Gastroesophageal sphincter (tissue), 3 donors: Measurements from ENCODE around the gene CENPU.

Experiments
- EP300 ChIP-seq: sonication (generic); formaldehyde crosslinking; IDR thresholded peaks from one replicate; pipeline ENCODE4 v1.6.1; 2017; ENCODE audit warnings: antibody characterized with exemption, mild to moderate bottlenecking
- POLR2A ChIP-seq, 2 donors: fragments of 450-650 bp; IDR thresholded peaks; one replicate each; pipeline ENCODE4 v1.6.1; 2017; ENCODE audit warnings: antibody characterized with exemption in 2 of 2, mild to moderate bottlenecking in 2 of 2, moderate library complexity in 1 of 2
- POLR2AphosphoS5 ChIP-seq: sonication (generic); formaldehyde crosslinking; IDR thresholded peaks from one replicate; pipeline ENCODE4 v1.6.1; 2017; ENCODE audit warnings: antibody characterized with exemption
- TF ChIP-seq, protein P1 (sequence below), 4 experiments: fragments of 200-600 bp in 2 of 4; fragments of 450-650 bp in 2 of 4; sonication (generic) in 1 of 4; IDR thresholded peaks; one replicate each; pipeline ENCODE4 v1.5.1; 2017 to 2019; ENCODE audit warnings: antibody characterized with exemption in 4 of 4, mild to moderate bottlenecking in 2 of 4, moderate library complexity in 2 of 4

- TF ChIP-seq POLR2A (IDR thresholded peaks at IDR 0.05) (no peak), POLR2AphosphoS5 (no peak), EP300 (no peak)
- TF ChIP-seq, protein P1, sequence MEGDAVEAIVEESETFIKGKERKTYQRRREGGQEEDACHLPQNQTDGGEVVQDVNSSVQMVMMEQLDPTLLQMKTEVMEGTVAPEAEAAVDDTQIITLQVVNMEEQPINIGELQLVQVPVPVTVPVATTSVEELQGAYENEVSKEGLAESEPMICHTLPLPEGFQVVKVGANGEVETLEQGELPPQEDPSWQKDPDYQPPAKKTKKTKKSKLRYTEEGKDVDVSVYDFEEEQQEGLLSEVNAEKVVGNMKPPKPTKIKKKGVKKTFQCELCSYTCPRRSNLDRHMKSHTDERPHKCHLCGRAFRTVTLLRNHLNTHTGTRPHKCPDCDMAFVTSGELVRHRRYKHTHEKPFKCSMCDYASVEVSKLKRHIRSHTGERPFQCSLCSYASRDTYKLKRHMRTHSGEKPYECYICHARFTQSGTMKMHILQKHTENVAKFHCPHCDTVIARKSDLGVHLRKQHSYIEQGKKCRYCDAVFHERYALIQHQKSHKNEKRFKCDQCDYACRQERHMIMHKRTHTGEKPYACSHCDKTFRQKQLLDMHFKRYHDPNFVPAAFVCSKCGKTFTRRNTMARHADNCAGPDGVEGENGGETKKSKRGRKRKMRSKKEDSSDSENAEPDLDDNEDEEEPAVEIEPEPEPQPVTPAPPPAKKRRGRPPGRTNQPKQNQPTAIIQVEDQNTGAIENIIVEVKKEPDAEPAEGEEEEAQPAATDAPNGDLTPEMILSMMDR (IDR thresholded peaks at IDR 0.05), result no peak
These were observed 10.3 kb upstream of the CENPU start for GRCh38 chr4:184744236-184744635.
